Measurements from ENCODE around the gene COPB1. TPM values are rescaled to one million over a fixed set of nuclear protein-coding genes. Genes with fewer than 3 reads are reported as not detected.

Gene COPB1
- total and polyA plus RNA-seq, 9 of the 15 experiments (the other 6 are each of a cell fraction or from before 2014, with no cell fraction given): 64.7 to 188 (median 91.6) TPM

GRCh38 chr11:14445542-14446530 lies 53.8 kb downstream of the COPB1 start:
- CTCF ChIA-PET (ENCODE audit: low intra/inter-chr PET ratio): no interaction called here
- no TSS peak for BruUV-seq (replicated peaks)
- WGBS (ENCODE audit: insufficient coverage, low coverage, missing lambda C conversion rate): 17% methylated on average over 2 of the region's 2 CpGs
- no peak for ATAC-seq
- Histone ChIP-seq H4K20me1 (replicated peaks; ENCODE audit: control insufficient read depth, insufficient read depth, low read length) (no peaks in the 10 kb centered on the region), H3K79me2 (ENCODE audit: control insufficient read depth, insufficient read depth, low read length) (no peaks in the 10 kb centered on the region), H3K9ac (ENCODE audit: insufficient read depth in 1 of 2, low read depth in 2 of 2, low read length in 2 of 2) (no peak overlapping the region), H3K4me2 (ENCODE audit: insufficient read depth, low read length) (no peak overlapping the region), H3K4me1 (replicated peaks in 1 of 2; ENCODE audit: control insufficient read depth in 2 of 2, insufficient read depth in 2 of 2, low read length in 2 of 2) (no peaks in the 10 kb centered on the region), H3K9me1 (ENCODE audit: control insufficient read depth, insufficient read depth, low read length) (no peaks in the 10 kb centered on the region), H3K4me3 (no peak overlapping the region), H3K9me3 (replicated peaks; ENCODE audit: control insufficient read depth, insufficient read depth, low read depth, low read length) (no peaks in the 10 kb centered on the region), H3K27me3 (ENCODE audit: control insufficient read depth in 2 of 2, insufficient read depth in 2 of 2, low read length in 2 of 2) (no peaks in the 10 kb centered on the region), H3K27ac (ENCODE audit: extremely low read depth, low read depth, low read length) (no peak overlapping the region), H3K36me3 (ENCODE audit: control insufficient read depth, insufficient read depth, low read length) (no peaks in the 10 kb centered on the region), H2AFZ (ENCODE audit: low read depth, low read length) (no peak overlapping the region)
- FAIRE-seq: peak; percentile 15
- intact Hi-C loops (cut with micrococcal nuclease): no loop called here
- no peak for DNase-seq (ENCODE audit: extremely low read depth in 1 of 4, low spot score in 3 of 4)
- TF ChIP-seq ILF3 (IDR thresholded peaks at IDR 0.05; ENCODE audit: borderline replicate concordance): no peak
- TF ChIP-seq SREBF2 (CRISPR knock-in tag; IDR thresholded peaks at IDR 0.05): no peak
- no peak for TF ChIP-seq TEAD2 (tag; IDR thresholded peaks at IDR 0.05)
- TF ChIP-seq MAFK (IDR thresholded peaks at IDR 0.05; ENCODE audit: low read length): no peak
- no peak for TF ChIP-seq YBX1 (IDR thresholded peaks at IDR 0.05)
- POLR2A ChIA-PET: interaction anchor here (0.6 kb wide), 1 partner anchor 33 kb away, joined by 3 read pairs; no protein-coding TSS in a partner anchor
- in situ Hi-C loops (cut with MboI): no loop called here

Data from K562 (cell line).